GM19467 (cell line): ENCODE results near the gene MTMR3.
"Not testable (repeated sequence)": the region's sequence is repeated elsewhere in the genome, so short reads cannot be mapped to it uniquely, and the experiment has no call there.

ENCODE experiments used
- ATAC-seq: cut with Tn5 transposase; IDR thresholded peaks from one replicate; pipeline ENCODE4 v1.9.1; 2021; ENCODE audit warnings: mild to moderate bottlenecking, moderate library complexity; ENCODE audit not compliant: unreplicated experiment

MTMR3 gene

GRCh38 chr22:29956680-29957079 is 73.7 kb downstream of the MTMR3 start:
- no peak for ATAC-seq

- ATAC-seq = no peak
These were observed 75.2 kb downstream of the MTMR3 start for GRCh38 chr22:29958170-29958569.

- ATAC-seq = no peak
These were observed 81.8 kb downstream of the MTMR3 start for GRCh38 chr22:29964776-29965175.

GRCh38 chr22:29967461-29967860 is 84.5 kb downstream of the MTMR3 start:
- no peak for ATAC-seq

GRCh38 chr22:29971607-29972006 is 88.6 kb downstream of the MTMR3 start:
- no peak for ATAC-seq

GRCh38 chr22:29972121-29972520 is 89.1 kb downstream of the MTMR3 start:
- no peak for ATAC-seq

- no peak for ATAC-seq
These were observed 90.3 kb downstream of the MTMR3 start for GRCh38 chr22:29973269-29973668.

- ATAC-seq = not testable (repeated sequence)
These were observed 90.7 kb downstream of the MTMR3 start for GRCh38 chr22:29973680-29974079.

- ATAC-seq = no peak
These were observed 92.5 kb downstream of the MTMR3 start for GRCh38 chr22:29975494-29975893.

- ATAC-seq = no peak
These were observed 94.1 kb downstream of the MTMR3 start for GRCh38 chr22:29977107-29977506.

GRCh38 chr22:29979777-29980321 is 96.9 kb downstream of the MTMR3 start:
- ATAC-seq = no peak

- no peak for ATAC-seq
These were observed 100.4 kb downstream of the MTMR3 start for GRCh38 chr22:29983296-29983917.

- no peak for ATAC-seq
These were observed 102.9 kb downstream of the MTMR3 start for GRCh38 chr22:29985912-29986311.

- no peak for ATAC-seq
These were observed 104.2 kb downstream of the MTMR3 start for GRCh38 chr22:29987137-29987536.

- ATAC-seq = no peak
These were observed 105.7 kb downstream of the MTMR3 start for GRCh38 chr22:29988719-29989118.

- ATAC-seq = no peak
These were observed 106.5 kb downstream of the MTMR3 start for GRCh38 chr22:29989446-29989845.

- no peak for ATAC-seq
These were observed 109.6 kb downstream of the MTMR3 start for GRCh38 chr22:29992341-29993275.

- no peak for ATAC-seq
These were observed 111.2 kb downstream of the MTMR3 start for GRCh38 chr22:29994027-29994715.

- no peak for ATAC-seq
These were observed 112.0 kb downstream of the MTMR3 start for GRCh38 chr22:29994943-29995342.

GRCh38 chr22:29997107-29997506 is 114.1 kb downstream of the MTMR3 start:
- no peak for ATAC-seq

- ATAC-seq = no peak
These were observed 114.5 kb downstream of the MTMR3 start for GRCh38 chr22:29997516-29997915.
